Dendritic cell treated with granulocyte-macrophage colony-stimulating factor and Interleukin-4, amounts not matched to agents 40 ng/mL and 50 ng/mL, for 4 days (primary cell): ENCODE measurements around the gene IQCE.
"Not testable (repeated sequence)": the region's sequence is repeated elsewhere in the genome, so short reads cannot be mapped to it uniquely, and the experiment has no call there.

Experiments
- H3K27ac Mint-ChIP-seq: one replicate; pipeline ENCODE4 v1.8.0; 2022; ENCODE audit warnings: mild to moderate bottlenecking, mixed read lengths
- H3K27me3 Mint-ChIP-seq: one replicate; pipeline ENCODE4 v1.8.0; 2022; ENCODE audit warnings: mild to moderate bottlenecking, mixed read lengths
- H3K36me3 Mint-ChIP-seq: one replicate; pipeline ENCODE4 v1.8.0; 2022; ENCODE audit warnings: low read depth, mixed read lengths
- H3K4me1 Mint-ChIP-seq: one replicate; pipeline ENCODE4 v1.8.0; 2022; ENCODE audit warnings: low read depth, mixed read lengths
- H3K4me3 Mint-ChIP-seq: one replicate; pipeline ENCODE4 v1.8.0; 2022; ENCODE audit warnings: mild to moderate bottlenecking, moderate library complexity, mixed read lengths
- H3K9me3 Mint-ChIP-seq: one replicate; pipeline ENCODE4 v1.8.0; 2022; ENCODE audit warnings: mixed read lengths
- intact Hi-C: fragments of 100-400 bp; cut with micrococcal nuclease; formaldehyde crosslinking; loops from one replicate; pipeline ENCODE4 v1.15.0; 2022

Gene IQCE

GRCh38 chr7:2544541-2545188 is 14.1 kb upstream of the IQCE start:
- intact Hi-C loops = no loop called here
- Mint-ChIP-seq H3K27me3 (no peaks in the 10 kb centered on the region), H3K4me3 (no peak overlapping the region), H3K27ac (peak overlapping the region; percentile 70), H3K4me1 (peaks cover 25% of the 10 kb centered on the region), H3K36me3 (peaks cover 100% of the 10 kb centered on the region), H3K9me3 (no peaks in the 10 kb centered on the region)

- Mint-ChIP-seq H3K4me1 (peaks cover 27% of the 10 kb centered on the region), H3K27ac (no peak overlapping the region), H3K4me3 (no peak overlapping the region), H3K9me3 (no peaks in the 10 kb centered on the region), H3K27me3 (no peaks in the 10 kb centered on the region), H3K36me3 (peaks cover 100% of the 10 kb centered on the region)
- intact Hi-C loops = no loop called here
These were observed 12.9 kb upstream of the IQCE start for GRCh38 chr7:2545746-2546425.

- peaks cover 99% of the 10 kb centered on the region for H3K36me3 Mint-ChIP-seq
- peaks cover 27% of the 10 kb centered on the region for H3K4me1 Mint-ChIP-seq
- H3K9me3 Mint-ChIP-seq = no peaks in the 10 kb centered on the region
- no peaks in the 10 kb centered on the region for H3K27me3 Mint-ChIP-seq
- no peak overlapping the region for H3K4me3 Mint-ChIP-seq
- H3K27ac Mint-ChIP-seq = no peak overlapping the region
- intact Hi-C loops = no loop called here
These were observed 11.8 kb upstream of the IQCE start for GRCh38 chr7:2546776-2547586.

- Mint-ChIP-seq H3K4me1 (peaks cover 28% of the 10 kb centered on the region), H3K36me3 (peaks cover 81% of the 10 kb centered on the region), H3K27me3 (no peaks in the 10 kb centered on the region), H3K4me3 (no peak overlapping the region), H3K27ac (no peak overlapping the region), H3K9me3 (no peaks in the 10 kb centered on the region)
- intact Hi-C loops = no loop called here
These were observed 7.4 kb upstream of the IQCE start for GRCh38 chr7:2551418-2551817.

- peaks cover 64% of the 10 kb centered on the region for H3K36me3 Mint-ChIP-seq
- H3K27ac Mint-ChIP-seq = no peak overlapping the region
- no peaks in the 10 kb centered on the region for H3K27me3 Mint-ChIP-seq
- no peaks in the 10 kb centered on the region for H3K9me3 Mint-ChIP-seq
- intact Hi-C loops = no loop called here
- peaks cover 41% of the 10 kb centered on the region for H3K4me1 Mint-ChIP-seq
- H3K4me3 Mint-ChIP-seq = no peak overlapping the region
These were observed 5.7 kb upstream of the IQCE start for GRCh38 chr7:2553108-2553507.

GRCh38 chr7:2553831-2554581 is 4.8 kb upstream of the IQCE start:
- Mint-ChIP-seq H3K36me3 (peaks cover 55% of the 10 kb centered on the region), H3K9me3 (no peaks in the 10 kb centered on the region), H3K4me1 (peaks cover 48% of the 10 kb centered on the region), H3K27me3 (no peaks in the 10 kb centered on the region), H3K4me3 (peak overlapping the region; percentile 86), H3K27ac (peak overlapping the region; percentile 97)
- intact Hi-C loops = no loop called here

GRCh38 chr7:2554661-2555111 is 4.1 kb upstream of the IQCE start:
- H3K27me3 Mint-ChIP-seq = no peaks in the 10 kb centered on the region
- H3K9me3 Mint-ChIP-seq = no peaks in the 10 kb centered on the region
- H3K4me1 Mint-ChIP-seq = peaks cover 48% of the 10 kb centered on the region
- peak overlapping the region; percentile 86 for H3K4me3 Mint-ChIP-seq
- intact Hi-C loops = loop anchor here (5.0 kb wide), 3 partner anchors 32 to 88 kb away; partner anchors contain the start of gene GRIFIN
- H3K36me3 Mint-ChIP-seq = peaks cover 48% of the 10 kb centered on the region
- peak overlapping the region; percentile 97 for H3K27ac Mint-ChIP-seq

GRCh38 chr7:2555121-2556052 is 3.4 kb upstream of the IQCE start, which contains the start of gene BRAT1:
Gene BRAT1 (minus strand): TSS chr7:2555524. CDS start chr7:2554431, 1,093 bp downstream.
- H3K9me3 Mint-ChIP-seq = no peaks in the 10 kb centered on the region
- intact Hi-C loops = loop anchor here (5.0 kb wide), 3 partner anchors 33 to 87 kb away; partner anchors contain the start of gene GRIFIN
- H3K36me3 Mint-ChIP-seq = peaks cover 41% of the 10 kb centered on the region
- H3K4me3 Mint-ChIP-seq = peak within 1 kb of the TSS; percentile 86
- H3K27me3 Mint-ChIP-seq = no peaks in the 10 kb centered on the region
- peak within 1 kb of the TSS; percentile 97 for H3K27ac Mint-ChIP-seq
- peaks cover 53% of the 10 kb centered on the region for H3K4me1 Mint-ChIP-seq

GRCh38 chr7:2559283-2559950 is 638 bp downstream of the IQCE start:
- Mint-ChIP-seq H3K9me3 (no peaks in the 10 kb centered on the region), H3K27ac (peak overlapping the region; percentile 76), H3K36me3 (peaks cover 20% of the 10 kb centered on the region), H3K27me3 (no peaks in the 10 kb centered on the region), H3K4me1 (peaks cover 40% of the 10 kb centered on the region), H3K4me3 (peak overlapping the region; percentile 85)
- intact Hi-C loops = loop anchor here (5.0 kb wide), 3 partner anchors 37 to 83 kb away; partner anchors contain the start of gene GRIFIN

GRCh38 chr7:2563955-2564354 is 5.2 kb downstream of the IQCE start:
- H3K27ac Mint-ChIP-seq, H3K4me3 Mint-ChIP-seq, H3K9me3 Mint-ChIP-seq, intact Hi-C loops, H3K27me3 Mint-ChIP-seq: not testable (repeated sequence)
- H3K4me1 Mint-ChIP-seq = peaks cover 50% of the 10 kb centered on the region
- peaks cover 10% of the 10 kb centered on the region for H3K36me3 Mint-ChIP-seq

GRCh38 chr7:2564970-2565540 is 6.3 kb downstream of the IQCE start:
- Mint-ChIP-seq H3K9me3 (no peaks in the 10 kb centered on the region), H3K4me3 (no peak overlapping the region), H3K4me1 (peaks cover 43% of the 10 kb centered on the region), H3K27ac (no peak overlapping the region), H3K27me3 (no peaks in the 10 kb centered on the region), H3K36me3 (peaks cover 21% of the 10 kb centered on the region)
- intact Hi-C loops = loop anchor here (5.0 kb wide), 1 partner anchor 38 kb away; no protein-coding TSS in a partner anchor
